ENCODE results near the gene WDR81.
"Not testable (repeated sequence)": the region's sequence is repeated elsewhere in the genome, so short reads cannot be mapped to it uniquely, and the experiment has no call there.

Gene WDR81

GRCh38 chr17:1766382-1767135 lies 42.1 kb downstream of the WDR81 start:
- DNase-seq (ENCODE audit: low read depth in 1 of 2, low spot score in 1 of 2), result no peak
- no peak overlapping the region for H3K27ac ChIP-seq (replicated peaks)

GRCh38 chr17:1767358-1767757 lies 42.9 kb downstream of the WDR81 start:
- Histone ChIP-seq H3K4me3 (replicated peaks; ENCODE audit: insufficient read depth, low read length) (no peak overlapping the region), H3K27ac (replicated peaks) (no peak overlapping the region), H3K27me3 (ENCODE audit: insufficient read depth, poor library complexity, severe bottlenecking) (no peaks in the 10 kb centered on the region)
- TF ChIP-seq POLR2AphosphoS5 (IDR thresholded peaks at IDR 0.05; ENCODE audit: low read depth), result no peak
- TF ChIP-seq CTCF (IDR thresholded peaks at IDR 0.05; ENCODE audit: insufficient read depth, low read length), result no peak
- TF ChIP-seq SPI1 (IDR thresholded peaks at IDR 0.05; ENCODE audit: borderline replicate concordance, low read depth), result no peak
- TF ChIP-seq REST (IDR thresholded peaks at IDR 0.05; ENCODE audit: insufficient replicate concordance, low read depth), result no peak
- no peak for TF ChIP-seq GABPA (IDR thresholded peaks at IDR 0.05; ENCODE audit: low read depth)
- no peak for DNase-seq (ENCODE audit: low read depth in 1 of 2, low spot score in 1 of 2)

More at GRCh38 chr17:1766382-1767135, 42.1 kb downstream of the WDR81 start:
- Histone ChIP-seq H3K4me3 (replicated peaks; ENCODE audit: insufficient read depth, low read length) (no peak overlapping the region), H3K27me3 (ENCODE audit: insufficient read depth, poor library complexity, severe bottlenecking) (no peaks in the 10 kb centered on the region)
- TF ChIP-seq CTCF (IDR thresholded peaks at IDR 0.05; ENCODE audit: insufficient read depth, low read length), result no peak
- TF ChIP-seq REST (IDR thresholded peaks at IDR 0.05; ENCODE audit: insufficient replicate concordance, low read depth), result no peak
- TF ChIP-seq GABPA (IDR thresholded peaks at IDR 0.05; ENCODE audit: low read depth), result no peak
- no peak for TF ChIP-seq POLR2AphosphoS5 (IDR thresholded peaks at IDR 0.05; ENCODE audit: low read depth)
- TF ChIP-seq SPI1 (IDR thresholded peaks at IDR 0.05; ENCODE audit: borderline replicate concordance, low read depth), result no peak

- DNase-seq (ENCODE audit: low read depth in 1 of 2, low spot score in 1 of 2), result no peak
- Histone ChIP-seq H3K27me3 (ENCODE audit: insufficient read depth, poor library complexity, severe bottlenecking) (no peaks in the 10 kb centered on the region), H3K27ac (replicated peaks) (no peak overlapping the region), H3K4me3 (replicated peaks; ENCODE audit: insufficient read depth, low read length) (no peak overlapping the region)
- TF ChIP-seq SPI1 (IDR thresholded peaks at IDR 0.05; ENCODE audit: borderline replicate concordance, low read depth) (no peak), CTCF (IDR thresholded peaks at IDR 0.05; ENCODE audit: insufficient read depth, low read length) (no peak), POLR2AphosphoS5 (IDR thresholded peaks at IDR 0.05; ENCODE audit: low read depth) (no peak), REST (IDR thresholded peaks at IDR 0.05; ENCODE audit: insufficient replicate concordance, low read depth) (no peak), GABPA (IDR thresholded peaks at IDR 0.05; ENCODE audit: low read depth) (no peak)
Observed at GRCh38 chr17:1769822-1770477, 45.4 kb downstream of the WDR81 start.

- H3K27ac ChIP-seq (replicated peaks); H3K4me3 ChIP-seq (replicated peaks; ENCODE audit: insufficient read depth, low read length); H3K27me3 ChIP-seq (ENCODE audit: insufficient read depth, poor library complexity, severe bottlenecking); DNase-seq (ENCODE audit: low read depth in 1 of 2, low spot score in 1 of 2): not testable (repeated sequence)
Observed at GRCh38 chr17:1773000-1773695, 48.6 kb downstream of the WDR81 start.
